ENCODE results near the gene SCN9A. TPM values are rescaled to one million over a fixed set of nuclear protein-coding genes. Genes with fewer than 3 reads are reported as not detected.

SCN9A gene
- total RNA-seq, 1 experiment from 2014 or later = 1.3 TPM

GRCh38 chr2:166256896-166257295 lies 118.8 kb downstream of the SCN9A start:
- no peak overlapping the region for H3K18ac ChIP-seq (ENCODE audit: insufficient read length, low read depth, low read length)

More at GRCh38 chr2:166256896-166257295, 118.8 kb downstream of the SCN9A start:
- Histone ChIP-seq H3K56ac (ENCODE audit: insufficient read length, low read depth, low read length) (no peak overlapping the region), H2BK20ac (ENCODE audit: low read depth, low read length, poor library complexity, severe bottlenecking) (no peak overlapping the region), H4K5ac (ENCODE audit: insufficient read length, low read depth, low read length) (no peak overlapping the region), H3K14ac (ENCODE audit: insufficient read depth, low read length) (no peak overlapping the region), H2BK15ac (ENCODE audit: low read depth, low read length) (no peak overlapping the region), H2AK5ac (ENCODE audit: insufficient read length, low read length) (no peak overlapping the region), H3K9me3 (ENCODE audit: control insufficient read depth, low read depth, low read length) (no peaks in the 10 kb centered on the region), H3K4me2 (ENCODE audit: insufficient read depth, insufficient read length, low read length) (no peak overlapping the region), H3K79me2 (ENCODE audit: insufficient read depth, low read length) (no peaks in the 10 kb centered on the region), H3K9ac (ENCODE audit: extremely low read depth, insufficient read length, low read length) (no peak overlapping the region), H3K4ac (ENCODE audit: low read depth, low read length) (no peak overlapping the region), H2BK5ac (ENCODE audit: insufficient read length, low read length) (no peak overlapping the region), H3K23me2 (ENCODE audit: insufficient read length, low read depth, low read length, poor library complexity, severe bottlenecking) (no peaks in the 10 kb centered on the region), H3K79me1 (ENCODE audit: insufficient read depth, low read depth, low read length, poor library complexity, severe bottlenecking) (no peaks in the 10 kb centered on the region), H4K91ac (ENCODE audit: insufficient read length, low read depth, low read length) (no peak overlapping the region), H2BK120ac (ENCODE audit: low read depth, low read length, poor library complexity, severe bottlenecking) (no peak overlapping the region), H3K27me3 (ENCODE audit: insufficient read depth, low read length) (no peaks in the 10 kb centered on the region), H4K20me1 (ENCODE audit: control insufficient read depth, insufficient read depth, insufficient read length) (no peaks in the 10 kb centered on the region), H3K27ac (ENCODE audit: insufficient read length, low read depth, low read length) (no peak overlapping the region), H2BK12ac (ENCODE audit: insufficient read length, low read depth, low read length) (no peak overlapping the region), H3K23ac (ENCODE audit: insufficient read length, low read depth, low read length) (no peak overlapping the region), H4K8ac (replicated peaks; ENCODE audit: insufficient read length, low read depth, low read length) (no peak overlapping the region), H3K4me1 (ENCODE audit: insufficient read depth, low read length) (no peaks in the 10 kb centered on the region), H2AFZ (ENCODE audit: low read length) (no peak overlapping the region), H3T11ph (ENCODE audit: low read length) (no peak overlapping the region)
- DNase-seq = no peak
- no peaks in the 10 kb centered on the region for H3K27me3 Mint-ChIP-seq (ENCODE audit: low read depth)
- H3K4me1 Mint-ChIP-seq = peaks cover 0 to 5% of the 10 kb centered on the region in 2 experiments; a peak in 3 of 4 replicates
- H3K4me3 Mint-ChIP-seq = no peak overlapping the region
- no peak overlapping the region for H3K27ac Mint-ChIP-seq
- no peaks in the 10 kb centered on the region for H3K36me3 Mint-ChIP-seq (ENCODE audit: insufficient read depth in 1 of 3, low read depth in 3 of 3)
- WGBS (ENCODE audit: extremely low coverage, insufficient read length, low lambda C conversion rate) = no CpG with 5 or more reads among the region's 1 CpG
- TF ChIP-seq CTCF (conservative IDR thresholded peaks at IDR 0.05) = no peak
- no peaks in the 10 kb centered on the region for H3K9me3 Mint-ChIP-seq

Data from H9 (cell line).